ENCODE data around the gene RFX4. TPM values are rescaled to one million over a fixed set of nuclear protein-coding genes. Genes with fewer than 3 reads are reported as not detected.

RFX4 gene
- total and polyA plus RNA-seq, 12 donors, result 0.01 to 0.11 (median 0.11) TPM; not detected in 9

DNA sequence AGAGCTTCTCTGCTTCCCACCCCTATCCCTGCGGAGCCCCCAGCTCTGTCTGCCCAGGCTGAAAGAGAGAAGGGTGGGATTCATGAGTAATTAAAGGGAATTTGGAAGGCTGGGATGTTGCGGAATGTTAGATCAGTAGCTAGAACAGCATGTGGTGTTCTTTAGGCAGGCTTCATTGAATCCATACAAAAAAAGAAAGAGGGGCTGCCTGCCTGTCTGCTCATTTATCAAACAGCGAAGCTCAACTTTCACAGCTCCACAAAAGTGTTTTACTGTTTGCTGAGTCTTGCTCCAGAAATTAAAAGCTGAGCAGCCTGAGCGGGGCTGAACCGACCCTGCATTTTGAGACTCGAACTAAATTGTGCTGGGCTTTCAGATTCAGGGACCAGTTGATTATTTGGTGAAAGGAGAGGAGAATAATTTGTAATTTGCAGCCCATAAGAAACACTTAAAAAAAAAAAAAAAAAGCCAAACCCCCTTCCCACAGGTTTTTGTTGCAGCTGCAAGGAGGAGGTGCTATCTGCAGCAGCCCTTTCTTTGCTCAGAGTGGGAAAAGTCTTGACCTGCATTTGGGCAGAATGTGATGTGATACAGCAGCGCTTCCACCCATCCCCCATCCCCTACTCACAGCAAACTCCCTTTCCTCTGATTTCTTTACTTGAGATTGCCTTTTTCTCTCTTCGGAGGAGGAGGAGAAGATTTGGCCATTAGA is 89.7 kb downstream of the RFX4 start:
- 48 to 49% methylated on average over 8 of the region's 8 CpGs for WGBS, 2 donors
- no peak for TF ChIP-seq CTCF (IDR thresholded peaks at IDR 0.05)
- no peak overlapping the region for H3K27ac ChIP-seq
- no peak for DNase-seq
- peaks cover 0 to 50% (median 34%) of the 10 kb centered on the region in 7 donors for H3K27me3 ChIP-seq
- no peak overlapping the region for H3K4me3 ChIP-seq
- intact Hi-C loops (cut with DNase I), result no loop called here
- no peak for ATAC-seq
- peaks cover 0 to 4% (median 0%) of the 10 kb centered on the region in 9 donors for H3K4me1 ChIP-seq
- no peaks in the 10 kb centered on the region for H3K9me3 ChIP-seq
- H3K36me3 ChIP-seq, result no peaks in the 10 kb centered on the region

- H3K4me1 ChIP-seq, result peaks cover 0 to 4% (median 0%) of the 10 kb centered on the region in 9 donors
- H3K4me3 ChIP-seq, result no peak overlapping the region
- no peak overlapping the region for H3K27ac ChIP-seq
- ATAC-seq, result no peak
- peaks cover 0 to 50% (median 34%) of the 10 kb centered on the region in 7 donors for H3K27me3 ChIP-seq
- no peaks in the 10 kb centered on the region for H3K36me3 ChIP-seq
- intact Hi-C loops (cut with DNase I), result no loop called here
- TF ChIP-seq CTCF (IDR thresholded peaks at IDR 0.05), result no peak
- DNase-seq, result peak in 1 of 2 donors; percentile 14
- WGBS, 2 donors, result 28 to 32% methylated on average over 8 of the region's 8 CpGs
- H3K9me3 ChIP-seq, result no peaks in the 10 kb centered on the region
Measured at GRCh38 chr12:106673141-106673540, 90.3 kb downstream of the RFX4 start.

DNA sequence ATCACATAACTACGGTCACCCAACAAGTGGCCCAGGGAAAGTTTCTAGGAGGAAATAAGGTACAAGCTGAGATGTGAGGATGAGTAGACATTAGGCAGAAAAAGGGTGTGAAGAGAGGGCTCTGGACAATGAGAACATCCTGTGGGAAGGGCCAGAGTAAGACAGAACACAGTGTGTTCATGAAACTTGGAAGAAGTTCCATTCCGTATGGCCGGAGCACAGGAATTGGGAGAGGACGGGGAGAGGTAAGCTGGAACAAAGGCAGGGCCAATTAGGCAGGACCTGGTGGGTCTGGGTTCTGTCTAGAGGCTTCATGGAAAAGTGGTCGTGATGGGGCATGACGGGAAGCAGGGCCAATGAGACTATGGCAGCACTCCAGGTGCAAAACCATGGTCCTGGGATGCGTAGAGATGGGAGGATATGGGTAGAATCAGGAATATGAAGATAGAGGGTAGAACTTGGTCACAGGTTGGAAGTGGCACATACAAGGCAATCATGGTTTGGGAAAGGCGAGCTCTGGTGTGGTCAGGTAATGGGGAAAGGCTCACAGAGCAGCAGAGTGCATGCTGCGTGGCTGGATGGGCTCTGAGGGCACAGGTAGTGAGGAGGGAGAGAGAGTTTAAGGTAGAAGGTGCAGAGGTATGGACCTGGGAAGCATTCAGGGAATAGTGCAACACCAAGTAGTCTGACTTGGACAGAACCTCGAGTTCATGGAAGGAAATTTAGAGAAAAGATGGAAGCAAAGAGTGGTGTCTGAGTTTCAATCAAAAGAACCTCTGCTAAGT is 93.0 kb downstream of the RFX4 start:
- intact Hi-C loops (cut with DNase I), result no loop called here
- Histone ChIP-seq H3K36me3 (no peaks in the 10 kb centered on the region), H3K27ac (no peak overlapping the region), H3K27me3 (peaks cover 0 to 42% (median 32%) of the 10 kb centered on the region in 7 donors), H3K9me3 (no peaks in the 10 kb centered on the region), H3K4me3 (no peak overlapping the region), H3K4me1 (peaks cover 0 to 4% (median 0%) of the 10 kb centered on the region in 9 donors)
- no peak for ATAC-seq
- TF ChIP-seq CTCF (IDR thresholded peaks at IDR 0.05), result no peak
- DNase-seq, result no peak
- whole genome bisulfite sequencing, 2 donors, result 86 to 89% methylated on average over 10 of the region's 10 CpGs

- Histone ChIP-seq H3K4me1 (no peaks in the 10 kb centered on the region), H3K27ac (no peak overlapping the region), H3K9me3 (no peaks in the 10 kb centered on the region), H3K27me3 (peaks cover 0 to 9% (median 7%) of the 10 kb centered on the region in 7 donors), H3K4me3 (no peak overlapping the region), H3K36me3 (no peaks in the 10 kb centered on the region)
- intact Hi-C loops (cut with DNase I), result no loop called here
- no peak for TF ChIP-seq CTCF (IDR thresholded peaks at IDR 0.05)
- 71 to 83% methylated on average over 1 of the region's 1 CpG for WGBS, 2 donors
- DNase-seq (no peak), ATAC-seq (no peak)
Measured at GRCh38 chr12:106679574-106679973, 96.8 kb downstream of the RFX4 start.
